Measurements from ENCODE around the gene NFATC1. TPM values are rescaled to one million over a fixed set of nuclear protein-coding genes. Genes with fewer than 3 reads are reported as not detected.

The NFATC1 gene
- polyA plus RNA-seq, 1 of the 3 experiments (the other 2 are of a cell fraction) = 0.02 TPM

- Histone ChIP-seq H3K27ac (ENCODE audit: low read depth in 2 of 2, low read length in 1 of 2) (no peak overlapping the region), H3K36me3 (replicated peaks in 1 of 2; ENCODE audit: control insufficient read depth in 1 of 2, insufficient read depth in 2 of 2, low read length in 1 of 2) (no peaks in the 10 kb centered on the region), H3K4me1 (ENCODE audit: control insufficient read depth in 1 of 2, insufficient read depth in 2 of 2, low read depth in 1 of 2, low read length in 1 of 2) (peaks cover 0 to 7% of the 10 kb centered on the region in 2 experiments; a peak in 1 of 4 replicates), H3K9ac (no peak overlapping the region), H3K9me2 (no peaks in the 10 kb centered on the region), H3K27me3 (ENCODE audit: insufficient read depth) (peaks cover 39% of the 10 kb centered on the region), H3K4me2 (no peak overlapping the region), H3K4me3 (ENCODE audit: low read depth in 2 of 2, low read length in 1 of 2) (no peak overlapping the region), H4K20me1 (ENCODE audit: insufficient read depth) (no peaks in the 10 kb centered on the region), H2AFZ (ENCODE audit: low read depth) (no peak overlapping the region), H3K9me3 (no peaks in the 10 kb centered on the region), H3K79me2 (ENCODE audit: insufficient read depth) (no peaks in the 10 kb centered on the region), H3F3A (replicated peaks; ENCODE audit: insufficient read depth) (peaks cover 5% of the 10 kb centered on the region)
- ChIA-PET POLR2A (no interaction called here), CTCF (no interaction called here)
- no peak for TF ChIP-seq MXI1 (IDR thresholded peaks at IDR 0.05; ENCODE audit: low read depth, low read length)
- TF ChIP-seq MEF2A (IDR thresholded peaks at IDR 0.05; ENCODE audit: borderline replicate concordance, low read depth) = no peak
- TF ChIP-seq, protein P1, sequence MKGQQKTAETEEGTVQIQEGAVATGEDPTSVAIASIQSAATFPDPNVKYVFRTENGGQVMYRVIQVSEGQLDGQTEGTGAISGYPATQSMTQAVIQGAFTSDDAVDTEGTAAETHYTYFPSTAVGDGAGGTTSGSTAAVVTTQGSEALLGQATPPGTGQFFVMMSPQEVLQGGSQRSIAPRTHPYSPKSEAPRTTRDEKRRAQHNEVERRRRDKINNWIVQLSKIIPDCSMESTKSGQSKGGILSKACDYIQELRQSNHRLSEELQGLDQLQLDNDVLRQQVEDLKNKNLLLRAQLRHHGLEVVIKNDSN (IDR thresholded peaks at IDR 0.05; ENCODE audit: borderline replicate concordance, low read depth) = no peak
- no peak for TF ChIP-seq TCF12 (IDR thresholded peaks at IDR 0.05)
- TF ChIP-seq RXRA (IDR thresholded peaks at IDR 0.05; ENCODE audit: borderline replicate concordance, low read depth) = no peak
- no peak for TF ChIP-seq POLR2AphosphoS5 (IDR thresholded peaks at IDR 0.05; ENCODE audit: low read depth, low read length)
- no peak for TF ChIP-seq RAD21 (IDR thresholded peaks at IDR 0.05; ENCODE audit: low read length)
- no peak for TF ChIP-seq REST (IDR thresholded peaks at IDR 0.05; ENCODE audit: low read depth, low read length)
- no peak for TF ChIP-seq RFX5 (IDR thresholded peaks at IDR 0.05; ENCODE audit: low read length)
- TF ChIP-seq MAX (IDR thresholded peaks at IDR 0.05; ENCODE audit: low read depth) = no peak
- no peak for TF ChIP-seq JUND (IDR thresholded peaks at IDR 0.05)
- no peak for TF ChIP-seq FOXM1 (IDR thresholded peaks at IDR 0.05; ENCODE audit: low read depth)
- no peak for DNase-seq
- 47% methylated on average over 6 of the region's 6 CpGs for WGBS (ENCODE audit: low lambda C conversion rate)
Observed at GRCh38 chr18:79564441-79564840, 168.7 kb downstream of the NFATC1 start.

DNA sequence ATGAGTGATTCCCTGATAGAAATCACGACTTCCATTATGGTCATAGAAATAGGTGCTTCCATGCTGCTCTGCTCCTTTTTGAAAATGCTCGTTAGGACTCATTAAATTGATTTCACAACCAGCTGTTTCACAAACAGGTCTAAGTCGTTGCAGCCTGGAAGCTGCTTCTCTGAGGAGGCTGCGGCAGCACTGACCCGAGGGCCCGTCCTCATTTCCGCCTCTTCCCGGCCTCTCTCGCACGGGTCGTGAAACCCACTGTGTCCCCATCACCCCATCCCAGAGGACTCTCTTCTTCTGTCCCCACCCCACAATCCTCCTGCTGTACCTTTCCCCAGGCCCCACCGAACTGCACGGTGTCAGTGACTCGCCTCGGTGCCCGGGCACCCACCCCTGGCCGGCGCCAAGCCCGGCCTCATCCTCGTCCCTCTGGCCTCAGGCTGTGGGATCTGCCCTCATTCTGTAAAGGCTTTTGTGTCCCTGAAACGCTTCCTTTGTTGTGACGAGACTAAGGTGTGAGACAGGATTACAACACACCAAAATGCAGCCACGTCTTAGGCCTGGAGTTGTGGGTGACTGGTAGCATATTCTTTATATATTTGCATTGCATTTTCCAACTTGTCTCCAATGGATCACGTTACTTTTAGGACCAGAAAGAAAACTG lies 171.2 kb downstream of the NFATC1 start:
- POLR2A ChIA-PET = no interaction called here
- TF ChIP-seq ELF1 (IDR thresholded peaks at IDR 0.05) (no peak), RAD21 (IDR thresholded peaks at IDR 0.05; ENCODE audit: low read length) (no peak)

More for the DNA sequence above, 171.2 kb downstream of the NFATC1 start:
- Histone ChIP-seq H3K9me2 (no peaks in the 10 kb centered on the region), H3K9ac (no peak overlapping the region), H3K27me3 (ENCODE audit: insufficient read depth) (peaks cover 31% of the 10 kb centered on the region; the same call in 1 of the 2 replicates), H3K36me3 (replicated peaks in 1 of 2; ENCODE audit: control insufficient read depth in 1 of 2, insufficient read depth in 2 of 2, low read length in 1 of 2) (no peaks in the 10 kb centered on the region), H3F3A (replicated peaks; ENCODE audit: insufficient read depth) (peaks cover 5% of the 10 kb centered on the region), H3K4me2 (no peak overlapping the region), H3K4me3 (ENCODE audit: low read depth in 2 of 2, low read length in 1 of 2) (no peak overlapping the region), H3K79me2 (ENCODE audit: insufficient read depth) (no peaks in the 10 kb centered on the region), H3K9me3 (no peaks in the 10 kb centered on the region), H3K27ac (ENCODE audit: low read depth in 2 of 2, low read length in 1 of 2) (no peak overlapping the region), H3K4me1 (ENCODE audit: control insufficient read depth in 1 of 2, insufficient read depth in 2 of 2, low read depth in 1 of 2, low read length in 1 of 2) (peaks cover 0 to 12% of the 10 kb centered on the region in 2 experiments; a peak in 1 of 4 replicates), H2AFZ (ENCODE audit: low read depth) (peak overlapping the region; percentile 69; the same call in 1 of the 2 replicates), H4K20me1 (ENCODE audit: insufficient read depth) (no peaks in the 10 kb centered on the region)
- CTCF ChIA-PET = no interaction called here
- no peak for DNase-seq
- 36% methylated on average over 24 of the region's 24 CpGs for WGBS (ENCODE audit: low lambda C conversion rate)
